Caco-2 (cell line): ENCODE measurements around the gene FGF11. TPM values are rescaled to one million over a fixed set of nuclear protein-coding genes. Genes with fewer than 3 reads are reported as not detected.

Experiments
- BruUV-seq: library from RNA; stranded (reverse); fragments of 400-500 nt; replicated peaks from 2 replicates; lab custom pipeline; 2021; lab: Mats Ljungman, UMichigan
- CTCF ChIA-PET: fragments of 300-600 bp; sonication (Branson Sonifier 250); formaldehyde crosslinking; loops from one replicate; lab custom pipeline; 2022; ENCODE audit warnings: antibody characterized with exemption; lab: Charles Lee
- POLR2A ChIA-PET: fragments of 300-600 bp; sonication (Branson Sonifier 250); formaldehyde crosslinking; loops from one replicate; lab custom pipeline; 2022; ENCODE audit warnings: antibody characterized with exemption; lab: Charles Lee
- DNase-seq, 2 experiments: peaks; one replicate each; pipeline versions ENCODE4 v3.0.0 to v3.0.0-alpha.2; 2020 to 2022
- H3K27me3 ChIP-seq: replicated peaks from 2 replicates; pipeline ENCODE4 v1.6.0; 2011; ENCODE audit warnings: low read length; ENCODE audit not compliant: control insufficient read depth, insufficient read depth
- H3K36me3 ChIP-seq: 2 replicates; pipeline ENCODE4 v1.5.1; 2011; ENCODE audit warnings: low read length; ENCODE audit not compliant: control insufficient read depth, insufficient read depth
- H3K4me1 ChIP-seq: fragments of 250-450 bp; sonication (Bioruptor Pico); 2 replicates; pipeline ENCODE4 v1.5.1; 2020; ENCODE audit warnings: mild to moderate bottlenecking
- H3K4me3 ChIP-seq: 2 replicates; pipeline ENCODE4 v1.5.1; 2011; ENCODE audit warnings: low read depth, mild to moderate bottlenecking, control low read depth, low read length
- H3K9me3 ChIP-seq: fragments of 250-450 bp; sonication (Bioruptor Pico); 2 replicates; pipeline ENCODE4 v1.5.1; 2020; ENCODE audit warnings: mild to moderate bottlenecking, moderate library complexity
- H3K27ac Mint-ChIP-seq: one replicate; pipeline ENCODE4 v1.8.0; 2022; ENCODE audit warnings: mixed read lengths; ENCODE audit not compliant: unreplicated experiment
- H3K27me3 Mint-ChIP-seq: one replicate; pipeline ENCODE4 v1.8.0; 2022; ENCODE audit warnings: mixed read lengths; ENCODE audit not compliant: insufficient read depth, unreplicated experiment
- H3K36me3 Mint-ChIP-seq: one replicate; pipeline ENCODE4 v1.8.0; 2022; ENCODE audit warnings: mild to moderate bottlenecking, mixed read lengths; ENCODE audit not compliant: insufficient read depth, unreplicated experiment
- H3K4me1 Mint-ChIP-seq: one replicate; pipeline ENCODE4 v1.8.0; 2022; ENCODE audit warnings: low read depth, mixed read lengths; ENCODE audit not compliant: unreplicated experiment
- H3K4me3 Mint-ChIP-seq: one replicate; pipeline ENCODE4 v1.8.0; 2022; ENCODE audit warnings: mild to moderate bottlenecking, moderate library complexity, mixed read lengths; ENCODE audit not compliant: unreplicated experiment
- H3K9me3 Mint-ChIP-seq: one replicate; pipeline ENCODE4 v1.8.0; 2022; ENCODE audit warnings: mixed read lengths; ENCODE audit not compliant: unreplicated experiment
- CTCF ChIP-seq, 2 experiments: fragments of 200-600 bp in 1 of 2; IDR thresholded peaks; 1 replicate in 1 of 2; 2 replicates in 1 of 2; pipeline versions ENCODE4 v1.5.1 to v1.8.0; 2011 to 2022; ENCODE audit warnings: antibody characterized with exemption in 1 of 2, control low read depth in 1 of 2, inconsistent platforms in 1 of 2, low read depth in 1 of 2, low read length in 1 of 2, mild to moderate bottlenecking in 1 of 2, moderate library complexity in 1 of 2; ENCODE audit not compliant: insufficient read depth in 1 of 2, severe bottlenecking in 1 of 2, unreplicated experiment in 1 of 2
- intact Hi-C: fragments of 100-400 bp; cut with micrococcal nuclease; formaldehyde crosslinking; loops from one replicate; pipeline ENCODE4 v1.10.0; 2022; ENCODE audit not compliant: unreplicated experiment
- total RNA-seq: library from RNA; stranded (reverse); gene quantifications from 2 replicates; pipeline ENCODE4 v1.2.3, GENCODE V29; 2022

Gene FGF11
- total RNA-seq, 1 experiment from 2014 or later = 0.91 TPM

- Histone ChIP-seq H3K9me3 (no peaks in the 10 kb centered on the region), H3K4me3 (peak overlapping the region; percentile 60), H3K27me3 (no peaks in the 10 kb centered on the region), H3K4me1 (peaks cover 3% of the 10 kb centered on the region; the same call in 1 of the 2 replicates), H3K36me3 (no peaks in the 10 kb centered on the region)
- POLR2A ChIA-PET = no interaction called here
- no peak for DNase-seq
- Mint-ChIP-seq H3K4me1 (no peaks in the 10 kb centered on the region), H3K4me3 (peak overlapping the region; percentile 76), H3K9me3 (no peaks in the 10 kb centered on the region), H3K27me3 (no peaks in the 10 kb centered on the region), H3K36me3 (no peaks in the 10 kb centered on the region), H3K27ac (no peak overlapping the region)
- intact Hi-C loops = no loop called here
- BruUV-seq = no TSS peak
- TF ChIP-seq CTCF (IDR thresholded peaks at IDR 0.05; ENCODE audit: insufficient read depth in 1 of 2, low read depth in 1 of 2, low read length in 1 of 2, severe bottlenecking in 1 of 2, unreplicated experiment in 1 of 2) = no peak
- CTCF ChIA-PET = no interaction called here
Observed at GRCh38 chr17:7392696-7393612, 46.4 kb upstream of the FGF11 start.

- Histone ChIP-seq H3K4me1 (peaks cover 3% of the 10 kb centered on the region; the same call in 1 of the 2 replicates), H3K4me3 (peak overlapping the region; percentile 60), H3K9me3 (no peaks in the 10 kb centered on the region), H3K27me3 (no peaks in the 10 kb centered on the region), H3K36me3 (no peaks in the 10 kb centered on the region)
- H3K27ac Mint-ChIP-seq = no peak overlapping the region
- no peaks in the 10 kb centered on the region for H3K36me3 Mint-ChIP-seq
- peak overlapping the region; percentile 76 for H3K4me3 Mint-ChIP-seq
- no peak for TF ChIP-seq CTCF (IDR thresholded peaks at IDR 0.05; ENCODE audit: insufficient read depth in 1 of 2, low read depth in 1 of 2, low read length in 1 of 2, severe bottlenecking in 1 of 2, unreplicated experiment in 1 of 2)
- H3K4me1 Mint-ChIP-seq = no peaks in the 10 kb centered on the region
- intact Hi-C loops = no loop called here
- ChIA-PET POLR2A (interaction anchor here (0.6 to 1.4 kb wide), 3 partner anchors 10 to 130 kb away, joined by 3 to 14 read pairs (median 5); partner anchors contain the start of gene TMEM256), CTCF (interaction anchor here (1.0 kb wide), 1 partner anchor 10 kb away, joined by 6 read pairs; the partner anchor contains the start of gene TMEM256)
- H3K27me3 Mint-ChIP-seq = no peaks in the 10 kb centered on the region
- H3K9me3 Mint-ChIP-seq = no peaks in the 10 kb centered on the region
- TSS peak; percentile 38 for BruUV-seq
- DNase-seq = peak; percentile 47 to 55
Observed at GRCh38 chr17:7393613-7394451, 45.5 kb upstream of the FGF11 start.
